ENCODE data around the gene KCTD20.

GRCh38 chr6:36430351-36430750, 12.4 kb upstream of the KCTD20 start:
- TF ChIP-seq RAD21 (IDR thresholded peaks at IDR 0.05; ENCODE audit: low read depth) (no peak), REST (IDR thresholded peaks at IDR 0.05; ENCODE audit: low read depth) (no peak), CEBPB (IDR thresholded peaks at IDR 0.05) (no peak), ZBTB7A (IDR thresholded peaks at IDR 0.05; ENCODE audit: low read depth) (no peak), EGR1 (IDR thresholded peaks at IDR 0.05) (no peak), YY1 (IDR thresholded peaks at IDR 0.05; ENCODE audit: low read depth) (no peak), TAF1 (IDR thresholded peaks at IDR 0.05; ENCODE audit: low read depth) (no peak), MAX (IDR thresholded peaks at IDR 0.05) (no peak), TCF12 (IDR thresholded peaks at IDR 0.05; ENCODE audit: low read depth) (no peak), EP300 (IDR thresholded peaks at IDR 0.05; ENCODE audit: borderline replicate concordance) (no peak), CREB1 (IDR thresholded peaks at IDR 0.05; ENCODE audit: low read depth) (no peak)
